Esophagus squamous epithelium (tissue), 4 donors: Measurements from ENCODE around the gene MATN3.

ENCODE experiments used
- POLR2A ChIP-seq, 4 donors: fragments of 450-650 bp; IDR thresholded peaks; one replicate each; pipeline ENCODE4 v1.6.1; 2017; ENCODE audit warnings: antibody characterized with exemption in 4 of 4, mild to moderate bottlenecking in 4 of 4, moderate library complexity in 3 of 4
- TF ChIP-seq, protein P1 (sequence below), 6 experiments: fragments of 450-650 bp in 4 of 6; fragments of 200-600 bp in 2 of 6; sonication (generic) in 2 of 6; IDR thresholded peaks; one replicate each; pipeline ENCODE4 v1.5.1; 2016 to 2019; ENCODE audit warnings: antibody characterized with exemption in 6 of 6, mild to moderate bottlenecking in 4 of 6, moderate library complexity in 4 of 6

DNA sequence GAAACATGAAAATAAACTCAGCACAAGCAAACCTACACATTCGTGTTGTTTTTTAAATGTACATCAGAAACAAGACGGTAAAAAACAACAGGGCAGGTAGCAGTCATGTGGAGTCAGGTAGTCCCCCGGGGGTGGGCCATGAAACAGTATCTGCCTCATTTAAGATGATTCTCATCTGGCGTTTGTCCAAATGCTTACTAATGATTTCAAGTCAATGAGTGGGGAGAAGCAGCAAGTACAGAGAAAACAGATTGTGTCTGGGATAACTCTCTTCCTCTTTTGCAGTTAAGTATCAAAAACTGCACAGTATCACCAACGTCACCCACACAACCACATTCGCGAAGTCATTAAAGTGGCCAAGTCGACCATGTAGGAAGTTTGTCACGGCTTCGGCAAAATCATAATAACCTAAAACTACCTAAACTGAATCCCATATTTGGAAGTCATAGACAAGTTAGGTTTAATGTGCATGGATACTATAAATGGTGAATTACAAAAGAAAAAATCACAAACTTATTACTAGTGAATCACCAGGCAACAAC lies 37.7 kb upstream of the MATN3 start:
- TF ChIP-seq, protein P1, sequence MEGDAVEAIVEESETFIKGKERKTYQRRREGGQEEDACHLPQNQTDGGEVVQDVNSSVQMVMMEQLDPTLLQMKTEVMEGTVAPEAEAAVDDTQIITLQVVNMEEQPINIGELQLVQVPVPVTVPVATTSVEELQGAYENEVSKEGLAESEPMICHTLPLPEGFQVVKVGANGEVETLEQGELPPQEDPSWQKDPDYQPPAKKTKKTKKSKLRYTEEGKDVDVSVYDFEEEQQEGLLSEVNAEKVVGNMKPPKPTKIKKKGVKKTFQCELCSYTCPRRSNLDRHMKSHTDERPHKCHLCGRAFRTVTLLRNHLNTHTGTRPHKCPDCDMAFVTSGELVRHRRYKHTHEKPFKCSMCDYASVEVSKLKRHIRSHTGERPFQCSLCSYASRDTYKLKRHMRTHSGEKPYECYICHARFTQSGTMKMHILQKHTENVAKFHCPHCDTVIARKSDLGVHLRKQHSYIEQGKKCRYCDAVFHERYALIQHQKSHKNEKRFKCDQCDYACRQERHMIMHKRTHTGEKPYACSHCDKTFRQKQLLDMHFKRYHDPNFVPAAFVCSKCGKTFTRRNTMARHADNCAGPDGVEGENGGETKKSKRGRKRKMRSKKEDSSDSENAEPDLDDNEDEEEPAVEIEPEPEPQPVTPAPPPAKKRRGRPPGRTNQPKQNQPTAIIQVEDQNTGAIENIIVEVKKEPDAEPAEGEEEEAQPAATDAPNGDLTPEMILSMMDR (IDR thresholded peaks at IDR 0.05): no peak
- TF ChIP-seq POLR2A (IDR thresholded peaks at IDR 0.05): peak in 1 of 4 donors; percentile 23
